Testis (tissue), 3 donors: ENCODE results near the gene YJEFN3. TPM values are rescaled to one million over a fixed set of nuclear protein-coding genes. Genes with fewer than 3 reads are reported as not detected.
A peak's percentile ranks its signal among the peaks of the same experiment; 100 is the strongest.

ENCODE experiments used
- DNase-seq: peaks from one replicate; pipeline ENCODE4 v3.0.0-alpha.2; 2019
- H3K27ac ChIP-seq, 2 donors: fragments of 200-600 bp; sonication (generic); one replicate each; pipeline ENCODE4 v1.5.1; 2019
- H3K27me3 ChIP-seq: fragments of 200-600 bp; sonication (generic); one replicate; pipeline ENCODE4 v1.5.1; 2019
- H3K36me3 ChIP-seq: fragments of 200-600 bp; sonication (generic); one replicate; pipeline ENCODE4 v1.5.1; 2017; ENCODE audit warnings: low read depth; ENCODE audit errors: missing control alignments
- H3K4me1 ChIP-seq: fragments of 200-600 bp; sonication (generic); one replicate; pipeline ENCODE4 v1.5.1; 2019
- H3K4me3 ChIP-seq, 2 donors: fragments of 200-600 bp; sonication (generic); one replicate each; pipeline ENCODE4 v1.5.1; 2017 to 2019
- H3K9me3 ChIP-seq: fragments of 200-600 bp; sonication (generic); one replicate; pipeline ENCODE4 v1.5.1; 2017
- POLR2A ChIP-seq: fragments of 450-650 bp; IDR thresholded peaks from one replicate; pipeline ENCODE4 v1.6.1; 2017; ENCODE audit warnings: antibody characterized with exemption, mild to moderate bottlenecking, moderate library complexity
- WGBS, 2 donors: methylation state at CpG; one replicate each; pipeline ENCODE4 v1.1.5; 2018; 5-methylcytosine and 5-hydroxymethylcytosine counted together
- intact Hi-C: fragments of 100-400 bp; cut with DNase I; formaldehyde crosslinking; loops from one replicate; pipeline ENCODE4 v1.15.1; 2023; ENCODE audit warnings: low total_unique reads
- polyA plus RNA-seq: library from polyadenylated mRNA; stranded (reverse); fragments of 350-450 nt; fragmentation: Illumina TruSeq; extraction: RNeasy Lipid Tissue Mini Kit (QIAGEN cat#74804); gene quantifications from one replicate; pipeline ENCODE4 v1.2.3, GENCODE V29; 2014; ENCODE audit warnings: low read depth, low replicate concordance; ENCODE audit not compliant: insufficient read depth
- total RNA-seq, 2 donors: library from RNA; depleted of rRNA; stranded (reverse); fragments of >200 nt; gene quantifications; one replicate each; pipeline ENCODE4 v1.2.3, GENCODE V29; 2016
- TF ChIP-seq, protein P1 (sequence below), 3 experiments: fragments of 450-650 bp in 2 of 3; fragments of 200-600 bp in 1 of 3; sonication (generic) in 1 of 3; IDR thresholded peaks; one replicate each; pipeline ENCODE4 v1.5.1; 2016 to 2019; ENCODE audit warnings: antibody characterized with exemption in 3 of 3, mild to moderate bottlenecking in 2 of 3, moderate library complexity in 1 of 3

The YJEFN3 gene
- total and polyA plus RNA-seq, 3 donors from 2014 or later = 24.2 to 49.1 (median 29.3) TPM

DNA sequence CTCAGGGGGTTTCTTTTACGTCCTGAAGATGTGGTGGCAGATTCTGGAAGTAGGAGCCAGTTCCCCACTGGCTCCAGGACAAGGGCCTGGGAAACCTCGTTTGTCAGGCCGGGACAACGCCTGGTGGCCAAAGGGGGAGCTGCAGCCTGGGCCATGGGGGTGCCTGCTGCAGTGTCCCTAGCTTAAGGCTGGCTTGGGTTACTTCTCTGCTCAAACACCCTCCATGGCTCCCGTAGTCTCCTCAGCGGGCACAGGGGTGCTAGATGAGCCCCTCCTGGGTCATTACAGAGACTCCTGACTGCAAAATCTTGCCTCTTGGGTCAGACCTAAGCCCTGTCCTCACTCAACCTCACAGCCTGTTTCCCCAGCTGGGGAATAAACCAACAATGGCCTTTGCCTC, 24.1 kb downstream of the YJEFN3 start:
- H3K9me3 ChIP-seq = no peaks in the 10 kb centered on the region
- H3K4me3 ChIP-seq = no peak overlapping the region
- intact Hi-C loops = no loop called here
- H3K27ac ChIP-seq = no peak overlapping the region
- WGBS, 2 donors = 66 to 80% methylated on average over 4 to 6 of the region's 6 CpGs
- no peaks in the 10 kb centered on the region for H3K27me3 ChIP-seq
- H3K4me1 ChIP-seq = no peaks in the 10 kb centered on the region
- DNase-seq = no peak
- no peaks in the 10 kb centered on the region for H3K36me3 ChIP-seq
- TF ChIP-seq POLR2A = no peak
- TF ChIP-seq, protein P1, sequence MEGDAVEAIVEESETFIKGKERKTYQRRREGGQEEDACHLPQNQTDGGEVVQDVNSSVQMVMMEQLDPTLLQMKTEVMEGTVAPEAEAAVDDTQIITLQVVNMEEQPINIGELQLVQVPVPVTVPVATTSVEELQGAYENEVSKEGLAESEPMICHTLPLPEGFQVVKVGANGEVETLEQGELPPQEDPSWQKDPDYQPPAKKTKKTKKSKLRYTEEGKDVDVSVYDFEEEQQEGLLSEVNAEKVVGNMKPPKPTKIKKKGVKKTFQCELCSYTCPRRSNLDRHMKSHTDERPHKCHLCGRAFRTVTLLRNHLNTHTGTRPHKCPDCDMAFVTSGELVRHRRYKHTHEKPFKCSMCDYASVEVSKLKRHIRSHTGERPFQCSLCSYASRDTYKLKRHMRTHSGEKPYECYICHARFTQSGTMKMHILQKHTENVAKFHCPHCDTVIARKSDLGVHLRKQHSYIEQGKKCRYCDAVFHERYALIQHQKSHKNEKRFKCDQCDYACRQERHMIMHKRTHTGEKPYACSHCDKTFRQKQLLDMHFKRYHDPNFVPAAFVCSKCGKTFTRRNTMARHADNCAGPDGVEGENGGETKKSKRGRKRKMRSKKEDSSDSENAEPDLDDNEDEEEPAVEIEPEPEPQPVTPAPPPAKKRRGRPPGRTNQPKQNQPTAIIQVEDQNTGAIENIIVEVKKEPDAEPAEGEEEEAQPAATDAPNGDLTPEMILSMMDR (IDR thresholded peaks at IDR 0.05) = peak in 1 of 3 experiments; percentile 44

DNA sequence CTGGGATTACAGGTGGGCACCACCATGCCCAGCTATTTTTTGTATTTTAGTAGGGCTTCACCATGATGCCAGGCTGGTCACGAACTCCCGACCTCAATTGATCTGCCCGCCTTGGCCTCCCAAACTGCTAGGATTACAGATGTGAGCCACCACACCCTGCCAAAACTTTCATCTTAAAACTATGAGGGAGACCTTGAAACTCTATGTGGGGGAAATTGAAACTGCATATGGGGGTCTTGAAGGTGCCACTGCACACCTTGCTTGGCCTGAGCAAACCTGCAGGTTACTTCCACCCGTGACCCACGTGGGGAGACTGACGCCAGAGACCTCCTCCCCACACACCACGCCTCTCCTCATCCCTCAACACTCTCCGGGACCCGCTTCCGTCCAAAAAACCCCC, 25.0 kb downstream of the YJEFN3 start:
- H3K27ac ChIP-seq = no peak overlapping the region
- 77 to 87% methylated on average over 8 to 10 of the region's 10 CpGs for WGBS, 2 donors
- H3K4me3 ChIP-seq = no peak overlapping the region
- H3K4me1 ChIP-seq = no peaks in the 10 kb centered on the region
- DNase-seq = no peak
- intact Hi-C loops = no loop called here
- TF ChIP-seq POLR2A = no peak
- TF ChIP-seq, protein P1 (IDR thresholded peaks at IDR 0.05) = no peak
- H3K9me3 ChIP-seq = no peaks in the 10 kb centered on the region
- H3K36me3 ChIP-seq = no peaks in the 10 kb centered on the region
- no peaks in the 10 kb centered on the region for H3K27me3 ChIP-seq

DNA sequence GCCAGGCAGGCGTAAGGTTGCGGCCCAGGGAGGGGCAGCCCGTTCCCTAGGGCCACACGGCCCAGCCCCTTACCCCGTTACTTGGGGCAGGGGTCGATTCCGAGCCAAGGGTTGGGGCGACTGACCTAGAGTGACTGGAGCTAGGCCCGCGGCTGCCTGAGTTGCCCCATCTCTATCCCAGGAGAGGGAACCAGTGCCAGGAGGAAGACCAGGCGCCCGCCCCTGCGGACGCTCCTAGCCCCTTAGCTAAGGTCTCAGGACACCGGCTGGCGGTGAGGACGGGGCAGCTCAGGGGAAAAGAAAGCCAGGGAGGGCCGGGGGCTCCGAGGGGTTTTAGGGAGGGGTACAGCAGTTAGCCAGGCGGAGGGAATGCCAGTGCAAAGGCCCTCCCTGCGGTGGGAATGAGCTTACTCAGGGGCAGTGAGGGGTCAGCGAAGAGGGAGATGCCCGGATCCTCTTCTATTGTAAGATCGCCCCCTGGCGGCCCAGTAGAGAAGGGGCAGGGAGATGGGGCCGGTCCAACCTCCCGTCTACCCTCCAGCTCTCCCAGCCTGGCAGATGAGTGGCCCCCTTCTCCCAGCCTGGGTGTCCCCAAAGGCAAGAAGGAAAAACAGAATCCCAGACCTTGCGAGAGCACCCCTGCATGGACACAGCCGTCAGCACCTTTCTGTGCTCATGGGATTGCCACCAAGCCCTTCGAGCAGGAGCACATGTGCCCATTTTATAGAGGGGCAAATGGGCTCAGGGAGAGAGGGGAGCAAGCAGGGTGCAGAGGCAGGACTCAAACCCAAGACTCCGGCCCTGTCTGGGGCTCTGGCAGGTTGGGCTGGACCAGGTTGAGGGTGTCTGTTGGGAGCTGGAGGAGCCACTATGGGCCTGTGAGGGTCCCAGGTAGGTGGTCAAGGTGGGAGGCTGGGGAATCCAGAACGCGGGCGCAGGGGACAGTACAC, 25.6 kb downstream of the YJEFN3 start:
- TF ChIP-seq POLR2A = no peak
- TF ChIP-seq, protein P1 (IDR thresholded peaks at IDR 0.05) = peak in 2 of 3 experiments; percentile 48 to 67
- peak; percentile 50 for DNase-seq

DNA sequence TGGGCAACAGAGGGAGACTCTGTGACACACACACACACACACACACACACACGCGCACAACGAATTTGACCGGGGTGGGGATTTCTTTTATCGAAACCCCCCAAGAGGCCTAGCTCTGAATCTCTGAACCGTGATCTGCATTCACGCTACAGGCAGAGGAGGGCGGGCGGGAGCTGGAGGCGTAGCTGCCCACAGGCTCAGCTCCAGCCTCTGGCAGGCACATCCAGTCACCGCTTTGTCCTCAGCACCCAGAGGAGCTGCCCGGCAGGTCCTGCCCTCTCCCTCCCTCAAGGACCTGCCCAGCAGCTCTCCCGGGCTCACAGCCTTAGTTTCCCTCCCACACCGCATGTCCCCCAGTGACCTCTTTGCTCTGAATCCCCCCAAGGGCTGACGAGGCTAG, 29.3 kb downstream of the YJEFN3 start:
- DNase-seq = no peak
- Histone ChIP-seq H3K4me3 (no peak overlapping the region), H3K36me3 (no peaks in the 10 kb centered on the region), H3K27me3 (no peaks in the 10 kb centered on the region), H3K9me3 (no peaks in the 10 kb centered on the region), H3K4me1 (no peaks in the 10 kb centered on the region), H3K27ac (no peak overlapping the region)
- intact Hi-C loops = no loop called here
- TF ChIP-seq POLR2A = no peak
- WGBS, 2 donors = 88 to 90% methylated on average over 12 to 15 of the region's 15 CpGs

More for the DNA sequence above, 25.6 kb downstream of the YJEFN3 start:
- intact Hi-C loops = no loop called here
- H3K9me3 ChIP-seq = no peaks in the 10 kb centered on the region
- H3K36me3 ChIP-seq = no peaks in the 10 kb centered on the region
- no peaks in the 10 kb centered on the region for H3K4me1 ChIP-seq
- WGBS, 2 donors = 44 to 77% methylated on average over 12 to 33 of the region's 34 CpGs
- H3K27me3 ChIP-seq = no peaks in the 10 kb centered on the region
- no peak overlapping the region for H3K27ac ChIP-seq
- H3K4me3 ChIP-seq = no peak overlapping the region

DNA sequence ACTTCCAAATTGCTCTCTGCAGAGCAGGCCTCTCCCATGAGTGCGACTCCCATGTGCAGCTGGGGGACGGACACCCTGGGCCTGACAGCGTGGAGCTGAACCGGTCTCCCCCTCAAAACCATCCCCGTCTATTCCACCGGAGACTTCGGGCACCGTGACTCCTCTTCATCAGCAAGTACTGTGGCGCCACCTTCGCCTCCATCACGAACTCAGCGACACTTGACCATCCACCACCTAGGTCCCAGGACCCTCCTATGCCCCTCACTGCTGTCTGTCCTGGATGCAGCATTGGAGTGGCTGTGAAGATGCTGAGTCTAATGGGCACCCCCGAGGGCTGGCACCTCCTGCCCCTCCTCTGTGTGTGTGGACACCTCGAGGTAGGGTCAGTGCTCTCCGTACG, 29.9 kb downstream of the YJEFN3 start:
- intact Hi-C loops = no loop called here

More for the DNA sequence above, 29.9 kb downstream of the YJEFN3 start:
- TF ChIP-seq, protein P1 (IDR thresholded peaks at IDR 0.05) = no peak
- no peak for TF ChIP-seq POLR2A
- H3K4me1 ChIP-seq = no peaks in the 10 kb centered on the region
- H3K4me3 ChIP-seq = no peak overlapping the region
- H3K9me3 ChIP-seq = no peaks in the 10 kb centered on the region
- WGBS, 2 donors = 90 to 94% methylated on average over 14 to 16 of the region's 16 CpGs
- H3K27me3 ChIP-seq = no peaks in the 10 kb centered on the region
- H3K36me3 ChIP-seq = no peaks in the 10 kb centered on the region
- no peak for DNase-seq
- H3K27ac ChIP-seq = no peak overlapping the region
